Activated B cell treated with CpG ODN at 0.5 μM for 24 hours (primary cell): ENCODE measurements around the gene USF1. TPM values are rescaled to one million over a fixed set of nuclear protein-coding genes. Genes with fewer than 3 reads are reported as not detected.

Experiments used
- ATAC-seq: fragments of 200-7000 bp; cut with Tn5 transposase; one replicate; pipeline ENCODE4 v1.10.0; 2021; ENCODE audit warnings: low read depth, mild to moderate bottlenecking, moderate library complexity
- CTCF ChIA-PET: fragments of 350-600 bp; sonication (Branson Sonifier 250); formaldehyde crosslinking; loops from one replicate; lab custom pipeline; 2021; ENCODE audit warnings: antibody characterized with exemption; lab: Charles Lee
- POLR2A ChIA-PET: fragments of 350-600 bp; sonication (Branson Sonifier 250); formaldehyde crosslinking; loops from one replicate; lab custom pipeline; 2021; ENCODE audit warnings: antibody characterized with exemption; lab: Charles Lee
- DNase-seq: peaks from one replicate; pipeline ENCODE4 v3.0.0; 2022
- H3K27ac Mint-ChIP-seq: one replicate; pipeline ENCODE4 v1.8.0; 2020; ENCODE audit warnings: mixed read lengths
- H3K27me3 Mint-ChIP-seq: one replicate; pipeline ENCODE4 v1.8.0; 2021; ENCODE audit warnings: mixed read lengths
- H3K36me3 Mint-ChIP-seq: one replicate; pipeline ENCODE4 v1.8.0; 2021; ENCODE audit warnings: low read depth, mixed read lengths
- H3K4me1 Mint-ChIP-seq: one replicate; pipeline ENCODE4 v1.8.0; 2021; ENCODE audit warnings: mixed read lengths
- H3K4me3 Mint-ChIP-seq: one replicate; pipeline ENCODE4 v1.8.0; 2020; ENCODE audit warnings: mild to moderate bottlenecking, mixed read lengths
- H3K9me3 Mint-ChIP-seq: one replicate; pipeline ENCODE4 v1.8.0; 2020; ENCODE audit warnings: mixed read lengths
- CTCF ChIP-seq: fragments of 200-600 bp; IDR thresholded peaks from one replicate; pipeline ENCODE4 v1.8.0; 2022; ENCODE audit warnings: antibody characterized with exemption, mild to moderate bottlenecking
- intact Hi-C: fragments of 100-400 bp; cut with micrococcal nuclease; formaldehyde crosslinking; loops from one replicate; pipeline ENCODE4 v1.15.1; 2024
- total RNA-seq: library from RNA; stranded (reverse); gene quantifications from 2 replicates; pipeline ENCODE4 v1.2.3, GENCODE V29; 2022

Gene USF1
- total RNA-seq, 1 donor from 2014 or later, result 143 TPM

GRCh38 chr1:161079436-161080110 lies 33.8 kb upstream of the USF1 start:
- Mint-ChIP-seq H3K9me3 (no peaks in the 10 kb centered on the region), H3K36me3 (no peaks in the 10 kb centered on the region), H3K27me3 (peaks cover 2% of the 10 kb centered on the region), H3K4me1 (no peaks in the 10 kb centered on the region), H3K4me3 (no peak overlapping the region), H3K27ac (no peak overlapping the region)
- intact Hi-C loops, result no loop called here
- ChIA-PET POLR2A (interaction anchor here (1.0 to 1.7 kb wide), 3 partner anchors 10 to 33 kb away, joined by 4 to 5 read pairs (median 5); partner anchors contain the start of gene ARHGAP30), CTCF (interaction anchor here (1.0 kb wide), 1 partner anchor 18 kb away, joined by 3 read pairs; no protein-coding TSS in a partner anchor)
- TF ChIP-seq CTCF, result no peak
- no peak for DNase-seq
- no peak for ATAC-seq

GRCh38 chr1:161077426-161077825 lies 31.6 kb upstream of the USF1 start:
- H3K27ac Mint-ChIP-seq, result no peak overlapping the region
- no peaks in the 10 kb centered on the region for H3K4me1 Mint-ChIP-seq
- ChIA-PET CTCF (no interaction called here), POLR2A (no interaction called here)
- H3K27me3 Mint-ChIP-seq, result peaks cover 2% of the 10 kb centered on the region
- H3K36me3 Mint-ChIP-seq, result no peaks in the 10 kb centered on the region
- no peak for TF ChIP-seq CTCF
- no peak overlapping the region for H3K4me3 Mint-ChIP-seq
- intact Hi-C loops, result loop anchor here (2.0 kb wide), 1 partner anchor 13 kb away; no protein-coding TSS in a partner anchor
- DNase-seq, result no peak
- no peaks in the 10 kb centered on the region for H3K9me3 Mint-ChIP-seq
- no peak for ATAC-seq

GRCh38 chr1:161076410-161076809 lies 30.6 kb upstream of the USF1 start:
- intact Hi-C loops, result loop anchor here (2.0 kb wide), 1 partner anchor 14 kb away; no protein-coding TSS in a partner anchor
- no peaks in the 10 kb centered on the region for H3K9me3 Mint-ChIP-seq
- peaks cover 2% of the 10 kb centered on the region for H3K27me3 Mint-ChIP-seq
- no peak overlapping the region for H3K27ac Mint-ChIP-seq
- peaks cover 5% of the 10 kb centered on the region for H3K4me1 Mint-ChIP-seq
- no peak for TF ChIP-seq CTCF
- H3K36me3 Mint-ChIP-seq, result no peaks in the 10 kb centered on the region
- no peak for ATAC-seq
- no peak for DNase-seq
- CTCF ChIA-PET, result no interaction called here
- POLR2A ChIA-PET, result interaction anchor here (0.7 to 1.8 kb wide), 2 partner anchors 21 to 107 kb away, joined by 3 to 7 read pairs; partner anchors contain the start of gene KLHDC9
- no peak overlapping the region for H3K4me3 Mint-ChIP-seq

DNA sequence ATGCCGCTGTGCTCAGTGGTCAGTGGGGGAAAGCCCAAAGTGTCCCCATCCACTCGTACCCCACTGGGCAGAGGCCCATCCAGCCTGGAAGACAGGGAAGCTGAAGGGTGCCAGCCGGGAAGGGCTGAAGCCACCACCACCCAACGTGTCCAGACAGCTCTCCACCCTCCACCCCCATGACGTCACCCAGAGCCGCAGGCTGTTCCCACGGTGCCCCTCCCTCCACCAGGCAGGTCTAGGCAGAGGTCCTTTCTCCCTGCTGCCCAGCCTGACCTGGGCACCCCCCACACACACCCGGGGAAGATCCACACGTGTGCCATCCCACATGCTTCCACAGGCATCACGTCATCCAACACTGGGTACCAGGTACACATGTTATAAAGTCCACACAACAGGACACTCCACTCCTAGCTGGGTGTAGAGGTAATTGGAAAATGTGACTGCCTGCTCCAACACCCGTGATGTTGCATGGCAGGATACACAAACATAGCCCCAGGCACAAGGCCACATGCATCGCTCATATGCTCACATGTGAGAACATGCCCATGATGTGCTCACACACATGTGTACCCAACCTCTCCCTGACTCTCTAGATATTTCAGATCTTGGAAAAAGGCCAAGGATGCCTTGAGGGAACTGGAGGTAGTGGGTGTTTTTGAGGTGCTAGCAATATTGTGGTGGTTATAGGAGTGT lies 29.0 kb upstream of the USF1 start:
- no peaks in the 10 kb centered on the region for H3K9me3 Mint-ChIP-seq
- CTCF ChIA-PET, result interaction anchor here (1.6 kb wide), 1 partner anchor 23 kb away, joined by 8 read pairs; no protein-coding TSS in a partner anchor
- H3K27me3 Mint-ChIP-seq, result peaks cover 2% of the 10 kb centered on the region
- H3K4me3 Mint-ChIP-seq, result no peak overlapping the region
- H3K4me1 Mint-ChIP-seq, result peaks cover 17% of the 10 kb centered on the region
- H3K36me3 Mint-ChIP-seq, result peaks cover under 1% of the 10 kb centered on the region
- intact Hi-C loops, result no loop called here
- ATAC-seq (no peak), DNase-seq (no peak)
- no peak for TF ChIP-seq CTCF
- POLR2A ChIA-PET, result no interaction called here
- no peak overlapping the region for H3K27ac Mint-ChIP-seq
